Left lung (tissue), 10 donors: Measurements from ENCODE around the gene TFRC. TPM values are rescaled to one million over a fixed set of nuclear protein-coding genes. Genes with fewer than 3 reads are reported as not detected.

ENCODE experiments used
- ATAC-seq: fragments of 200-7000 bp; cut with Tn5 transposase; one replicate; pipeline ENCODE4 v1.9.1; 2020; ENCODE audit warnings: moderate library complexity
- DNase-seq, 4 donors: peaks; one replicate each; pipeline ENCODE4 v3.0.0-alpha.2; 2013 to 2020
- H3K27ac ChIP-seq, 2 donors: fragments of 200-600 bp; sonication (generic) in 1 of 2; one replicate each; pipeline versions ENCODE4 v1.5.0 to v1.8.0; 2020 to 2021
- H3K27me3 ChIP-seq, 2 donors: fragments of 200-600 bp; sonication (generic) in 1 of 2; one replicate each; pipeline versions ENCODE4 v1.5.0 to v1.8.0; 2020 to 2021
- H3K36me3 ChIP-seq, 2 donors: fragments of 200-600 bp; sonication (generic) in 1 of 2; one replicate each; pipeline versions ENCODE4 v1.5.0 to v1.8.0; 2020 to 2021
- H3K4me1 ChIP-seq, 2 donors: fragments of 200-600 bp; one replicate each; pipeline ENCODE4 v1.8.0; 2021
- H3K4me3 ChIP-seq, 2 donors: fragments of 200-600 bp; sonication (generic) in 1 of 2; one replicate each; pipeline versions ENCODE4 v1.5.0 to v1.8.0; 2020 to 2021; ENCODE audit warnings: mild to moderate bottlenecking in 1 of 2
- H3K9me3 ChIP-seq, 2 donors: fragments of 200-600 bp; sonication (generic) in 1 of 2; one replicate each; pipeline versions ENCODE4 v1.5.0 to v1.8.0; 2020 to 2021
- intact Hi-C, 2 donors: fragments of 100-400 bp; cut with DNase I; formaldehyde crosslinking; loops; one replicate each; pipeline versions ENCODE4 v1.11.2 to v1.14.2; 2022
- polyA plus RNA-seq, 6 donors: library from polyadenylated mRNA; unstranded; fragments of 120-200 nt; gene quantifications; one replicate each; pipeline ENCODE4 v1.2.1, GENCODE V29; 2013; ENCODE audit not compliant: insufficient read length in 6 of 6
- total RNA-seq, 2 donors: library from RNA; stranded (reverse); fragmentation: NEBNext Ultra II Directional; extraction: Animal tissue kit (Norgen Biotek cat#: 25700); gene quantifications; one replicate each; pipeline ENCODE4 v1.2.1, GENCODE V29; 2021
- TF ChIP-seq, protein P1 (sequence below), 2 donors: fragments of 200-600 bp; sonication (generic) in 1 of 2; IDR thresholded peaks; one replicate each; pipeline versions ENCODE4 v1.5.0 to v1.8.0; 2021; ENCODE audit warnings: antibody characterized with exemption in 2 of 2
- donor health status: DM: no; HTN: yes; CAD: no.
- donor health status: DM: no; HTN: no; CAD: no.

TFRC gene
- total and polyA plus RNA-seq, 8 donors, result 41.4 to 327 (median 47.6) TPM

DNA sequence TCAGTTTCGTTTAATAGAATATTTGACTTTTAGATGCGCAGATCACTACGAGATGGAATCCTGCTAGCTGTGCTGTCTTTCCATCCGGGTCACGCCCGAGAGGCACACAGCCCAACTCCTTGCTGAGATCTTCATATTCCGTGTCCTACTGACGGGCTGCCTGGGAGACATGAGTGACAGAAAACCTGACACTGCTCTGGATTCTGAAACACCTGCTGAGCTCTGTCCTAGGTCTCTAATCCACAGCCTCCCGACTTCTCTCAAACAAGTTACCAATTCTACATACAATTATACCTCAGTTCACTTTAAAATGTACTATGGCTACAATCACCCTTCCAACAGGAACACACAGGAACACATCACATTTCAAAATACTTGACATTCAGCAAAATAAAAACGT is 27.2 kb downstream of the TFRC start:
- Histone ChIP-seq H3K9me3 (no peaks in the 10 kb centered on the region), H3K27me3 (no peaks in the 10 kb centered on the region), H3K4me3 (no peak overlapping the region), H3K4me1 (peaks cover 0 to 14% of the 10 kb centered on the region in 2 donors), H3K36me3 (peaks cover 6 to 100% of the 10 kb centered on the region in 2 donors), H3K27ac (no peak overlapping the region)
- ATAC-seq (no peak), DNase-seq (no peak)
- intact Hi-C loops, result no loop called here
- TF ChIP-seq, protein P1, sequence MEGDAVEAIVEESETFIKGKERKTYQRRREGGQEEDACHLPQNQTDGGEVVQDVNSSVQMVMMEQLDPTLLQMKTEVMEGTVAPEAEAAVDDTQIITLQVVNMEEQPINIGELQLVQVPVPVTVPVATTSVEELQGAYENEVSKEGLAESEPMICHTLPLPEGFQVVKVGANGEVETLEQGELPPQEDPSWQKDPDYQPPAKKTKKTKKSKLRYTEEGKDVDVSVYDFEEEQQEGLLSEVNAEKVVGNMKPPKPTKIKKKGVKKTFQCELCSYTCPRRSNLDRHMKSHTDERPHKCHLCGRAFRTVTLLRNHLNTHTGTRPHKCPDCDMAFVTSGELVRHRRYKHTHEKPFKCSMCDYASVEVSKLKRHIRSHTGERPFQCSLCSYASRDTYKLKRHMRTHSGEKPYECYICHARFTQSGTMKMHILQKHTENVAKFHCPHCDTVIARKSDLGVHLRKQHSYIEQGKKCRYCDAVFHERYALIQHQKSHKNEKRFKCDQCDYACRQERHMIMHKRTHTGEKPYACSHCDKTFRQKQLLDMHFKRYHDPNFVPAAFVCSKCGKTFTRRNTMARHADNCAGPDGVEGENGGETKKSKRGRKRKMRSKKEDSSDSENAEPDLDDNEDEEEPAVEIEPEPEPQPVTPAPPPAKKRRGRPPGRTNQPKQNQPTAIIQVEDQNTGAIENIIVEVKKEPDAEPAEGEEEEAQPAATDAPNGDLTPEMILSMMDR (IDR thresholded peaks at IDR 0.05), result no peak

DNA sequence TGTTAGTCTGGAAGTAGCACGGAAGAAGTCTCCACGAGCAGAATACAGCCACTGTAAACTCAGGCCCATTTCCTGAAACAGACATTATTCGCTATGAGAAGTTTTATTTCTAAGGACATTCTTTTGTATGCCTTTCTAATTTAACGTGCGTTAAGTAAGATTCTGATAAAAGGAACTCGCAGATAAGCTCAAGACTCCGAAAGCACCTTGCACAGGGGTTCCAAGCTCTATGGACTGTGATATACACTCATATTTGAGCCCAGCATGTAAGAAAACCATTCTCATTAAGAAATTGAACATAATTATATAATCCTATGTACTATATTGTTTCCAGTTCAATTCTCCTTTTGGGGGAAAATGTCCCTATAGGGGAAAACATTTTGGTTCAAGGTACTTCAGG is 28.4 kb downstream of the TFRC start:
- no peak overlapping the region for H3K27ac ChIP-seq
- ATAC-seq (no peak), DNase-seq (no peak)
- H3K4me3 ChIP-seq, result no peak overlapping the region
- peaks cover 0 to 14% of the 10 kb centered on the region in 2 donors for H3K4me1 ChIP-seq
- TF ChIP-seq, protein P1 (IDR thresholded peaks at IDR 0.05), result no peak
- no peaks in the 10 kb centered on the region for H3K27me3 ChIP-seq
- H3K36me3 ChIP-seq, result peaks cover 6 to 100% of the 10 kb centered on the region in 2 donors
- intact Hi-C loops, result no loop called here
- H3K9me3 ChIP-seq, result no peaks in the 10 kb centered on the region

DNA sequence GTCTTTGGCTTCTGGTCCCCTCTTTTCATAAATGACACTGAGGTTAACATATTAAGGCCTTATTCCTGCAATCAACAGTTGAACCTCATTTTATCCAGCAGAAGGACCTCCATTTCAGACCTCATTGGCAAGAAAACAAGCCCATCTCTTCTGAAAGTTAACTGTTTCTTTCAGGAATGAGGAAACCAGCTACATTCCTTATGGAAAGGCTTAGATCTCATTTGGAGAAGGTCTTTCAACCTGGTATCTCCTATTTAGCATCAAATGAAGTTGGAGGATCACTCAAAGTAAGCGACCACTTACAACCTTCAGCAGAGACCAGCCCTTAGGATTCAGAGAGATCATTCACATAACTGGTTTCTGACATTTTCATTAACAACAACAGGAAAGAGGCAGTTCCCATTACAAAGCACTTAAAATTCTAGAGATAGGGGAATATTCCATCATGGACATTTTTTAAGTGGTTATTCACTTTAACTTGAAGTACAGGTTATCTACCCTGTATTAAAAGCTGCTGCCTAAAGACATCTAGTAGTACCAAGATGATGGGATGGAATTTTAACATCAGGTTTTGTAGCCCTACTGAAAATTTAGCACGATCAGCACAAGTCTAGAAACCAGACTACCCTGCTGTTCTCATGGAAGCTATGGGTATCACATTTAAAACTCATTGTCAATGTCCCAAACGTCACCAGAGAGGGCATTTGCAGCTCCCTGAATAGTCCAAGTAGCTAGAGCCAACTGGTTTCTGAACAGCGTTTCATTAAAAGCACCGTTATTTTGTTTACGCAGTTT is 30.4 kb downstream of the TFRC start:
- Histone ChIP-seq H3K36me3 (peaks cover 6 to 86% of the 10 kb centered on the region in 2 donors), H3K4me1 (peaks cover 0 to 13% of the 10 kb centered on the region in 2 donors), H3K27ac (no peak overlapping the region), H3K4me3 (no peak overlapping the region), H3K9me3 (no peaks in the 10 kb centered on the region), H3K27me3 (no peaks in the 10 kb centered on the region)
- no peak for ATAC-seq
- intact Hi-C loops, result no loop called here
- TF ChIP-seq, protein P1 (IDR thresholded peaks at IDR 0.05), result no peak
- DNase-seq, result no peak

DNA sequence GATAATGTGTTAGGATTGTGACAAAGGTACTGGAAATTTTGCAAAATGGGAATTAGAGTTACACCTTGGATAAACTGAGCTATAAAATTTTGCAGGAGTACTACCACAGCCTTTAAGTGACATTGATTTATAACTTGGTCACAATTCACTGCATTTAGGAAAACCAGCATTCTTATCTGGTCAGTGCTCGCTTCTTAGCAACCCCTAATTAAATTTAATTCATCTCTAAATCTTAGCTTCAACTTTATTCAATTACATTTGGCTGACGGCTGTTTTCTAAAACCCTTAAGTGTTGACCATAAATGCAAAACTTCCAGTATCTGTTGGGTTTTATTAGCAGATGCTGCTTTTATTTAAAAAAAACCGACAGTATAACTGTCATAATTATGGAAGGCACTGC is 31.3 kb downstream of the TFRC start:
- ATAC-seq, result no peak
- no peaks in the 10 kb centered on the region for H3K9me3 ChIP-seq
- peaks cover 6 to 77% of the 10 kb centered on the region in 2 donors for H3K36me3 ChIP-seq
- TF ChIP-seq, protein P1 (IDR thresholded peaks at IDR 0.05), result no peak
- intact Hi-C loops, result no loop called here
- DNase-seq, result no peak
- H3K27me3 ChIP-seq, result no peaks in the 10 kb centered on the region
- H3K27ac ChIP-seq, result no peak overlapping the region
- no peak overlapping the region for H3K4me3 ChIP-seq
- H3K4me1 ChIP-seq, result peaks cover 0 to 6% of the 10 kb centered on the region in 2 donors

DNA sequence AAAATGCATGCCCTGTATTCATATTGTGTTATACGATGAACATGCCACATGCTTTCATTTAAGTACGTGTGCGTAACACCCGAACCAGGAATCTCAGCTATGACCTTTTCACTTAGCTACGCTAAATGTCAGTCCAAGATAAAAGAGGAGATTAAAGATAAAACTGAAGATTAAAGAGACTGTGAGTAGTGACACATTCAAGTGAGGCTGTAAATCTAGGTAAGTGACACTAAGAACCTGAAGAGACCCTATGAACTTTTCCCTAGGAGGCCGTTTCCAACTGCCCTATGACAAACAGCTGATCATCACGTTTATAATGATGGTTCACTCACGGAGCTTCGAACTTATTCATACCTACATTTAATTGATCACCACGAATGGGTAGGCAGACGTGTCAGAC is 32.2 kb downstream of the TFRC start:
- Histone ChIP-seq H3K4me1 (no peaks in the 10 kb centered on the region), H3K27me3 (no peaks in the 10 kb centered on the region), H3K36me3 (peaks cover 6 to 69% of the 10 kb centered on the region in 2 donors), H3K4me3 (no peak overlapping the region), H3K27ac (no peak overlapping the region), H3K9me3 (no peaks in the 10 kb centered on the region)
- DNase-seq (no peak), ATAC-seq (no peak)
- intact Hi-C loops, result no loop called here
- TF ChIP-seq, protein P1 (IDR thresholded peaks at IDR 0.05), result no peak
